CD14-positive monocyte (primary cell): ENCODE results near the gene IMMP1L. TPM values are rescaled to one million over a fixed set of nuclear protein-coding genes. Genes with fewer than 3 reads are reported as not detected.

ENCODE experiments used
- DNase-seq, 3 donors: peaks; one replicate each; pipeline ENCODE4 v3.0.0-alpha.2; 2011 to 2022
- H2AFZ ChIP-seq: 2 replicates; pipeline ENCODE4 v1.6.0; 2012; ENCODE audit warnings: mild to moderate bottlenecking, low read depth, low read length, inconsistent platforms; ENCODE audit not compliant: insufficient read depth, poor library complexity, severe bottlenecking
- H3K27ac ChIP-seq, 2 donors: 1 replicate in 1 of 2; 2 replicates in 1 of 2; pipeline ENCODE4 v1.5.1; 2012 to 2013; ENCODE audit warnings: low read length in 2 of 2, control low read depth in 1 of 2, inconsistent platforms in 1 of 2, low read depth in 1 of 2, mild to moderate bottlenecking in 1 of 2
- H3K27me3 ChIP-seq, 2 donors: one replicate each; pipeline versions ENCODE4 v1.6.0 to v1.6.1; 2011 to 2013; ENCODE audit warnings: low read length in 2 of 2; ENCODE audit not compliant: control insufficient read depth in 2 of 2, insufficient read depth in 2 of 2
- H3K36me3 ChIP-seq, 2 donors: replicated peaks in 1 of 2; 1 replicate in 1 of 2; 2 replicates in 1 of 2; pipeline versions ENCODE4 v1.5.1 to v1.6.1; 2012 to 2013; ENCODE audit warnings: low read length in 2 of 2, control low read depth in 1 of 2, inconsistent platforms in 1 of 2, mild to moderate bottlenecking in 1 of 2; ENCODE audit not compliant: insufficient read depth in 2 of 2, control insufficient read depth in 1 of 2
- H3K4me1 ChIP-seq, 2 donors: 1 replicate in 1 of 2; 2 replicates in 1 of 2; pipeline versions ENCODE4 v1.5.1 to v1.6.1; 2012 to 2013; ENCODE audit warnings: low read length in 2 of 2, control low read depth in 1 of 2, inconsistent platforms in 1 of 2, mild to moderate bottlenecking in 1 of 2, moderate library complexity in 1 of 2; ENCODE audit not compliant: insufficient read depth in 2 of 2, control insufficient read depth in 1 of 2
- H3K4me2 ChIP-seq: replicated peaks from 2 replicates; pipeline ENCODE3; 2012; ENCODE audit warnings: low read length, moderate library complexity, mild to moderate bottlenecking; ENCODE audit not compliant: poor library complexity, severe bottlenecking; ENCODE audit errors: extremely low read depth
- H3K4me3 ChIP-seq, 3 experiments: fragments of 200-600 bp in 1 of 3; sonication (generic) in 1 of 3; replicated peaks in 1 of 3; 1 replicate in 2 of 3; 2 replicates in 1 of 3; pipeline ENCODE4 v1.5.1; 2011 to 2013; ENCODE audit warnings: low read length in 3 of 3, mild to moderate bottlenecking in 3 of 3, control low read depth in 2 of 3, low read depth in 2 of 3, inconsistent platforms in 1 of 3, moderate library complexity in 1 of 3
- H3K79me2 ChIP-seq: 2 replicates; pipeline ENCODE4 v1.6.0; 2012; ENCODE audit warnings: mild to moderate bottlenecking, control low read depth, inconsistent platforms, low read length, moderate library complexity; ENCODE audit not compliant: insufficient read depth
- H3K9ac ChIP-seq: 2 replicates; pipeline ENCODE4 v1.6.0; 2017; ENCODE audit warnings: low read length, mild to moderate bottlenecking; ENCODE audit not compliant: insufficient read depth, poor library complexity, severe bottlenecking
- H3K9me3 ChIP-seq, 2 donors: replicated peaks in 1 of 2; 1 replicate in 1 of 2; 2 replicates in 1 of 2; pipeline versions ENCODE4 v1.5.1 to v1.6.1; 2012 to 2013; ENCODE audit warnings: low read length in 2 of 2, control low read depth in 1 of 2; ENCODE audit not compliant: control insufficient read depth in 1 of 2, insufficient read depth in 1 of 2
- H4K20me1 ChIP-seq: 2 replicates; pipeline ENCODE4 v1.6.0; 2012; ENCODE audit warnings: mild to moderate bottlenecking, low read length, control low read depth, moderate library complexity; ENCODE audit not compliant: insufficient read depth
- H3K27ac Mint-ChIP-seq, 7 donors: one replicate each; pipeline ENCODE4 v1.8.0; 2020; ENCODE audit warnings: mild to moderate bottlenecking in 7 of 7, mixed read lengths in 7 of 7, moderate library complexity in 6 of 7, inconsistent platforms in 2 of 7
- H3K27me3 Mint-ChIP-seq, 3 donors: one replicate each; pipeline ENCODE4 v1.8.0; 2021 to 2022; ENCODE audit warnings: low read depth in 3 of 3, mild to moderate bottlenecking in 3 of 3, mixed read lengths in 3 of 3, moderate library complexity in 3 of 3, inconsistent platforms in 1 of 3
- H3K36me3 Mint-ChIP-seq, 2 donors: one replicate each; pipeline ENCODE4 v1.8.0; 2020; ENCODE audit warnings: mixed read lengths in 2 of 2, inconsistent platforms in 1 of 2, mild to moderate bottlenecking in 1 of 2
- H3K4me1 Mint-ChIP-seq: one replicate; pipeline ENCODE4 v1.8.0; 2020; ENCODE audit warnings: mild to moderate bottlenecking, mixed read lengths
- H3K4me3 Mint-ChIP-seq, 2 donors: one replicate each; pipeline ENCODE4 v1.8.0; 2020; ENCODE audit warnings: mild to moderate bottlenecking in 2 of 2, mixed read lengths in 2 of 2, moderate library complexity in 1 of 2
- H3K9me3 Mint-ChIP-seq, 7 donors: one replicate each; pipeline ENCODE4 v1.8.0; 2020 to 2022; ENCODE audit warnings: mixed read lengths in 7 of 7, mild to moderate bottlenecking in 6 of 7, moderate library complexity in 6 of 7, inconsistent platforms in 2 of 7
- CTCF ChIP-seq: fragments of 200-600 bp; IDR thresholded peaks from one replicate; pipeline ENCODE4 v1.8.0; 2022; ENCODE audit warnings: antibody characterized with exemption, mild to moderate bottlenecking
- WGBS: methylation state at CpG from one replicate; pipeline ENCODE4 v1.1.5; 2013; ENCODE audit warnings: missing lambda C conversion rate; ENCODE audit not compliant: insufficient coverage; 5-methylcytosine and 5-hydroxymethylcytosine counted together
- intact Hi-C, 2 donors: fragments of 100-400 bp; cut with micrococcal nuclease; formaldehyde crosslinking; loops; one replicate each; pipeline versions ENCODE4 v1.15.0 to v1.15.1; 2023
- polyA plus RNA-seq, 3 donors: library from polyadenylated mRNA; depleted of rRNA in 1 of 3; unstranded in 2 of 3; stranded (reverse) in 1 of 3; fragments of 300-500 nt in 2 of 3; fragments of >200 nt in 1 of 3; fragmentation: Illumina TruSeq in 2 of 3; gene quantifications; 1 replicate in 2 of 3; 2 replicates in 1 of 3; pipeline ENCODE4 v1.2.3, GENCODE V29; 2012 to 2021

Gene IMMP1L
- polyA plus RNA-seq, 3 donors, result 0.53 to 5.0 (median 4.7) TPM

- H3K27ac ChIP-seq, result no peak overlapping the region
- H3K27ac Mint-ChIP-seq, result no peak overlapping the region
- no peak overlapping the region for H2AFZ ChIP-seq
- no peaks in the 10 kb centered on the region for H3K9me3 ChIP-seq
- no CpG with 5 or more reads among the region's 3 CpGs for WGBS
- no peaks in the 10 kb centered on the region for H3K4me1 Mint-ChIP-seq
- no peak overlapping the region for H3K9ac ChIP-seq
- no peak overlapping the region for H3K4me2 ChIP-seq
- no peaks in the 10 kb centered on the region for H3K79me2 ChIP-seq
- no peaks in the 10 kb centered on the region for H3K4me1 ChIP-seq
- H3K27me3 ChIP-seq, result no peaks in the 10 kb centered on the region
- H3K36me3 Mint-ChIP-seq, result no peaks in the 10 kb centered on the region
- H3K4me3 Mint-ChIP-seq, result no peak overlapping the region
- H4K20me1 ChIP-seq, result no peaks in the 10 kb centered on the region
- no peaks in the 10 kb centered on the region for H3K9me3 Mint-ChIP-seq
- no peaks in the 10 kb centered on the region for H3K36me3 ChIP-seq
- no peak overlapping the region for H3K4me3 ChIP-seq
- TF ChIP-seq CTCF, result no peak
- DNase-seq, result no peak
- intact Hi-C loops, result no loop called here
- no peaks in the 10 kb centered on the region for H3K27me3 Mint-ChIP-seq
These were observed 28.5 kb downstream of the IMMP1L start for GRCh38 chr11:31480930-31481329.

- Histone ChIP-seq H2AFZ (no peak overlapping the region), H3K79me2 (no peaks in the 10 kb centered on the region), H3K27me3 (no peaks in the 10 kb centered on the region), H4K20me1 (no peaks in the 10 kb centered on the region), H3K9ac (no peak overlapping the region), H3K4me2 (no peak overlapping the region), H3K36me3 (no peaks in the 10 kb centered on the region), H3K4me1 (no peaks in the 10 kb centered on the region), H3K9me3 (no peaks in the 10 kb centered on the region), H3K27ac (no peak overlapping the region), H3K4me3 (no peak overlapping the region)
- no peaks in the 10 kb centered on the region for H3K4me1 Mint-ChIP-seq
- no peak for TF ChIP-seq CTCF
- no peaks in the 10 kb centered on the region for H3K36me3 Mint-ChIP-seq
- no peak overlapping the region for H3K4me3 Mint-ChIP-seq
- H3K27ac Mint-ChIP-seq, result no peak overlapping the region
- H3K27me3 Mint-ChIP-seq, result no peaks in the 10 kb centered on the region
- H3K9me3 Mint-ChIP-seq, result no peaks in the 10 kb centered on the region
- intact Hi-C loops, result no loop called here
- no CpG with 5 or more reads among the region's 4 CpGs for WGBS
- no peak for DNase-seq
These were observed 30.4 kb downstream of the IMMP1L start for GRCh38 chr11:31479066-31479465.
